Mononuclear cell (primary cell): ENCODE data around the gene TRIO. TPM values are rescaled to one million over a fixed set of nuclear protein-coding genes. Genes with fewer than 3 reads are reported as not detected.

Experiments
- H3K27me3 ChIP-seq: 2 replicates; pipeline ENCODE4 v1.6.0; 2011; ENCODE audit warnings: low read length, control low read depth; ENCODE audit not compliant: insufficient read depth
- H3K4me1 ChIP-seq: 2 replicates; pipeline ENCODE4 v1.5.1; 2011; ENCODE audit warnings: mild to moderate bottlenecking, low read length, control low read depth; ENCODE audit not compliant: insufficient read depth
- H3K4me3 ChIP-seq: 2 replicates; pipeline ENCODE4 v1.5.1; 2011; ENCODE audit warnings: mild to moderate bottlenecking, low read length, moderate library complexity
- H3K9me3 ChIP-seq: 2 replicates; pipeline ENCODE4 v1.5.1; 2011; ENCODE audit warnings: low read depth, mild to moderate bottlenecking, control low read depth, low read length
- total RNA-seq: library from RNA; depleted of rRNA; stranded (reverse); fragments of >200 nt; gene quantifications from one replicate; pipeline ENCODE4 v1.2.3, GENCODE V29; 2012

TRIO gene
- total RNA-seq, 1 donor = 48.9 TPM

GRCh38 chr5:14218897-14219573 is 75.9 kb downstream of the TRIO start:
- Histone ChIP-seq H3K4me3 (no peak overlapping the region), H3K27me3 (no peaks in the 10 kb centered on the region), H3K9me3 (no peaks in the 10 kb centered on the region), H3K4me1 (peaks cover 36% of the 10 kb centered on the region)

- Histone ChIP-seq H3K4me1 (peaks cover 36% of the 10 kb centered on the region), H3K9me3 (no peaks in the 10 kb centered on the region)
Observed at GRCh38 chr5:14219800-14220512, 76.8 kb downstream of the TRIO start.

GRCh38 chr5:14220642-14221041 is 77.5 kb downstream of the TRIO start:
- Histone ChIP-seq H3K27me3 (no peaks in the 10 kb centered on the region), H3K9me3 (no peaks in the 10 kb centered on the region), H3K4me1 (peaks cover 36% of the 10 kb centered on the region), H3K4me3 (no peak overlapping the region)

More at GRCh38 chr5:14219800-14220512, 76.8 kb downstream of the TRIO start:
- H3K4me3 ChIP-seq = no peak overlapping the region
- H3K27me3 ChIP-seq = no peaks in the 10 kb centered on the region

- H3K4me1 ChIP-seq = peaks cover 36% of the 10 kb centered on the region
- no peaks in the 10 kb centered on the region for H3K27me3 ChIP-seq
- no peaks in the 10 kb centered on the region for H3K9me3 ChIP-seq
- no peak overlapping the region for H3K4me3 ChIP-seq
Observed at GRCh38 chr5:14221732-14222131, 78.6 kb downstream of the TRIO start.

GRCh38 chr5:14222206-14222605 is 79.1 kb downstream of the TRIO start:
- Histone ChIP-seq H3K9me3 (no peaks in the 10 kb centered on the region), H3K4me3 (no peak overlapping the region), H3K4me1 (peaks cover 35% of the 10 kb centered on the region), H3K27me3 (no peaks in the 10 kb centered on the region)

GRCh38 chr5:14223372-14223771 is 80.2 kb downstream of the TRIO start:
- no peaks in the 10 kb centered on the region for H3K9me3 ChIP-seq
- H3K4me1 ChIP-seq = peaks cover 30% of the 10 kb centered on the region
- H3K4me3 ChIP-seq = no peak overlapping the region
- no peaks in the 10 kb centered on the region for H3K27me3 ChIP-seq

GRCh38 chr5:14225173-14225834 is 82.2 kb downstream of the TRIO start:
- H3K4me3 ChIP-seq = no peak overlapping the region
- H3K4me1 ChIP-seq = peaks cover 18% of the 10 kb centered on the region
- H3K9me3 ChIP-seq = no peaks in the 10 kb centered on the region
- H3K27me3 ChIP-seq = no peaks in the 10 kb centered on the region

GRCh38 chr5:14226149-14226548 is 83.0 kb downstream of the TRIO start:
- H3K27me3 ChIP-seq = no peaks in the 10 kb centered on the region

GRCh38 chr5:14226554-14226953 is 83.4 kb downstream of the TRIO start:
- Histone ChIP-seq H3K4me1 (peaks cover 15% of the 10 kb centered on the region), H3K9me3 (no peaks in the 10 kb centered on the region), H3K27me3 (no peaks in the 10 kb centered on the region), H3K4me3 (no peak overlapping the region)

More at GRCh38 chr5:14226149-14226548, 83.0 kb downstream of the TRIO start:
- Histone ChIP-seq H3K4me1 (peaks cover 18% of the 10 kb centered on the region), H3K4me3 (no peak overlapping the region), H3K9me3 (no peaks in the 10 kb centered on the region)

- Histone ChIP-seq H3K9me3 (no peaks in the 10 kb centered on the region), H3K4me3 (no peak overlapping the region), H3K27me3 (no peaks in the 10 kb centered on the region), H3K4me1 (peaks cover 12% of the 10 kb centered on the region)
Observed at GRCh38 chr5:14226992-14227391, 83.8 kb downstream of the TRIO start.

- Histone ChIP-seq H3K9me3 (no peaks in the 10 kb centered on the region), H3K27me3 (no peaks in the 10 kb centered on the region), H3K4me3 (no peak overlapping the region), H3K4me1 (peaks cover 11% of the 10 kb centered on the region)
Observed at GRCh38 chr5:14227513-14227912, 84.4 kb downstream of the TRIO start.

GRCh38 chr5:14228219-14228618 is 85.1 kb downstream of the TRIO start:
- Histone ChIP-seq H3K27me3 (no peaks in the 10 kb centered on the region), H3K4me3 (no peak overlapping the region), H3K9me3 (no peaks in the 10 kb centered on the region), H3K4me1 (peaks cover 4% of the 10 kb centered on the region)

- Histone ChIP-seq H3K9me3 (no peaks in the 10 kb centered on the region), H3K4me1 (no peaks in the 10 kb centered on the region)
Observed at GRCh38 chr5:14229181-14229580, 86.0 kb downstream of the TRIO start.

GRCh38 chr5:14229734-14230133 is 86.6 kb downstream of the TRIO start:
- H3K27me3 ChIP-seq = no peaks in the 10 kb centered on the region
- H3K4me1 ChIP-seq = no peaks in the 10 kb centered on the region
- H3K4me3 ChIP-seq = no peak overlapping the region
- no peaks in the 10 kb centered on the region for H3K9me3 ChIP-seq

More at GRCh38 chr5:14229181-14229580, 86.0 kb downstream of the TRIO start:
- H3K27me3 ChIP-seq = no peaks in the 10 kb centered on the region
- no peak overlapping the region for H3K4me3 ChIP-seq

GRCh38 chr5:14231156-14231555 is 88.0 kb downstream of the TRIO start:
- Histone ChIP-seq H3K9me3 (no peaks in the 10 kb centered on the region), H3K4me1 (no peaks in the 10 kb centered on the region), H3K4me3 (no peak overlapping the region), H3K27me3 (no peaks in the 10 kb centered on the region)
